HepG2 (cell line): ENCODE data around the gene DCDC2.

ENCODE experiments used
- EHMT2 ChIP-seq: fragments of 200-600 bp; sonication (generic); IDR thresholded peaks from 2 replicates; pipeline ENCODE4 v1.7.0; 2017; ENCODE audit warnings: antibody characterized with exemption, low read depth, low read length, borderline replicate concordance
- MNT ChIP-seq: fragments of 450-650 bp; IDR thresholded peaks from 2 replicates; pipeline ENCODE4 v1.6.1; 2016

- TF ChIP-seq EHMT2 (no peak), MNT (no peak)
Measured at GRCh38 chr6:24376871-24377270, 19.0 kb upstream of the DCDC2 start.
